Transverse colon (tissue), 4 donors: ENCODE data around the gene CTNNBL1.

Experiments used
- CTCF ChIP-seq, 5 experiments: fragments of 200-600 bp in 3 of 5; fragments of 450-650 bp in 2 of 5; sonication (generic) in 3 of 5; IDR thresholded peaks; 1 replicate in 2 of 5; 2 replicates in 3 of 5; pipeline ENCODE4 v1.5.1; 2016 to 2017; ENCODE audit warnings: antibody characterized with exemption in 5 of 5, inconsistent platforms in 3 of 5, mild to moderate bottlenecking in 2 of 5, moderate library complexity in 1 of 5
- POLR2A ChIP-seq: fragments of 450-650 bp; IDR thresholded peaks from one replicate; pipeline ENCODE4 v1.6.1; 2016; ENCODE audit warnings: antibody characterized with exemption, mild to moderate bottlenecking, moderate library complexity
- POLR2AphosphoS5 ChIP-seq, 3 donors: sonication (generic); formaldehyde crosslinking; IDR thresholded peaks; one replicate each; pipeline ENCODE4 v1.6.1; 2016; ENCODE audit warnings: antibody characterized with exemption in 3 of 3

GRCh38 chr20:37706298-37706697, 12.5 kb downstream of the CTNNBL1 start:
- TF ChIP-seq CTCF (IDR thresholded peaks at IDR 0.05) (no peak), POLR2A (no peak), POLR2AphosphoS5 (IDR thresholded peaks at IDR 0.05) (no peak)
